ENCODE measurements around the gene CNN1.
"Not testable (repeated sequence)": the region's sequence is repeated elsewhere in the genome, so short reads cannot be mapped to it uniquely, and the experiment has no call there.

Gene CNN1

GRCh38 chr19:11558881-11559828 is 20.5 kb downstream of the CNN1 start, which contains the start of gene ELOF1:
TSS of gene ELOF1 (minus strand) at chr19:11559230. CDS start at chr19:11554347, 4,883 bp downstream.
- Histone ChIP-seq H3K36me3 (ENCODE audit: control insufficient read depth, insufficient read depth, low read length) (no peaks in the 10 kb centered on the region), H3K79me2 (peaks cover 22% of the 10 kb centered on the region), H3K9me3 (ENCODE audit: control insufficient read depth, low read length) (no peaks in the 10 kb centered on the region), H3K4me3 (ENCODE audit: low read depth, low read length) (peak within 1 kb of the TSS; percentile 97), H3K9ac (peak within 1 kb of the TSS; percentile 13), H3K4me2 (ENCODE audit: low read length) (peak within 1 kb of the TSS; percentile 99), H3K27me3 (ENCODE audit: control insufficient read depth, insufficient read depth, low read length) (no peaks in the 10 kb centered on the region), H3K27ac (peak within 1 kb of the TSS; percentile 48), H2AFZ (peak within 1 kb of the TSS; percentile 64), H3K4me1 (peaks cover 16% of the 10 kb centered on the region)
- no peak for TF ChIP-seq CTCF (IDR thresholded peaks at IDR 0.05)

- Histone ChIP-seq H3K4me1 (peaks cover 16% of the 10 kb centered on the region), H3K9me3 (ENCODE audit: control insufficient read depth, low read length) (no peaks in the 10 kb centered on the region), H3K79me2 (peaks cover 22% of the 10 kb centered on the region), H3K4me3 (ENCODE audit: low read depth, low read length) (no peak overlapping the region), H3K27ac (no peak overlapping the region), H3K9ac (no peak overlapping the region), H3K36me3 (ENCODE audit: control insufficient read depth, insufficient read depth, low read length) (no peaks in the 10 kb centered on the region), H2AFZ (no peak overlapping the region), H3K4me2 (ENCODE audit: low read length) (peak overlapping the region; percentile 99), H3K27me3 (ENCODE audit: control insufficient read depth, insufficient read depth, low read length) (no peaks in the 10 kb centered on the region)
- TF ChIP-seq CTCF (IDR thresholded peaks at IDR 0.05), result peak; percentile 51
These were observed 21.9 kb downstream of the CNN1 start for GRCh38 chr19:11560404-11561051.

GRCh38 chr19:11563532-11563931 is 24.9 kb downstream of the CNN1 start:
- Histone ChIP-seq H3K9me3 (ENCODE audit: control insufficient read depth, low read length) (no peaks in the 10 kb centered on the region), H3K4me3 (ENCODE audit: low read depth, low read length) (no peak overlapping the region), H3K79me2 (peaks cover 8% of the 10 kb centered on the region), H3K27me3 (ENCODE audit: control insufficient read depth, insufficient read depth, low read length) (no peaks in the 10 kb centered on the region), H3K36me3 (ENCODE audit: control insufficient read depth, insufficient read depth, low read length) (no peaks in the 10 kb centered on the region), H3K4me1 (peaks cover 6% of the 10 kb centered on the region), H3K9ac (no peak overlapping the region), H2AFZ (no peak overlapping the region), H3K4me2 (ENCODE audit: low read length) (no peak overlapping the region), H3K27ac (no peak overlapping the region)
- TF ChIP-seq CTCF (IDR thresholded peaks at IDR 0.05), result no peak

GRCh38 chr19:11564082-11564807 is 25.6 kb downstream of the CNN1 start:
- not testable (repeated sequence) for H3K9ac ChIP-seq

GRCh38 chr19:11565649-11565980 is 27.0 kb downstream of the CNN1 start:
- not testable (repeated sequence) for H3K4me2 ChIP-seq (ENCODE audit: low read length); H3K36me3 ChIP-seq (ENCODE audit: control insufficient read depth, insufficient read depth, low read length); H3K79me2 ChIP-seq; H3K9ac ChIP-seq; H3K4me1 ChIP-seq; H3K27ac ChIP-seq; H3K27me3 ChIP-seq (ENCODE audit: control insufficient read depth, insufficient read depth, low read length); H2AFZ ChIP-seq; H3K9me3 ChIP-seq (ENCODE audit: control insufficient read depth, low read length); H3K4me3 ChIP-seq (ENCODE audit: low read depth, low read length)

More at GRCh38 chr19:11564082-11564807, 25.6 kb downstream of the CNN1 start:
- H3K27me3 ChIP-seq (ENCODE audit: control insufficient read depth, insufficient read depth, low read length); H3K4me1 ChIP-seq; H3K27ac ChIP-seq; H3K36me3 ChIP-seq (ENCODE audit: control insufficient read depth, insufficient read depth, low read length); H3K4me2 ChIP-seq (ENCODE audit: low read length); H3K4me3 ChIP-seq (ENCODE audit: low read depth, low read length); H3K9me3 ChIP-seq (ENCODE audit: control insufficient read depth, low read length); H2AFZ ChIP-seq; H3K79me2 ChIP-seq: not testable (repeated sequence)

Data from parathyroid adenoma (tissue), 2 donors.